Skin of body (tissue), 3 donors: Measurements from ENCODE around the gene PLPPR5. TPM values are rescaled to one million over a fixed set of nuclear protein-coding genes. Genes with fewer than 3 reads are reported as not detected.

ENCODE experiments used
- DNase-seq: peaks from one replicate; lab custom pipeline; 2025; lab: John Stamatoyannopoulos, UW
- small RNA-seq: library from RNA; depleted of rRNA; stranded (forward); fragments of <200 nt; gene quantifications from one replicate; pipeline ENCODE3, GENCODE V24; 2014; ENCODE audit warnings: low replicate concordance
- total RNA-seq: library from RNA; depleted of rRNA; stranded (reverse); fragments of >200 nt; gene quantifications from one replicate; pipeline ENCODE4 v1.2.3, GENCODE V29; 2014

PLPPR5 gene
- total RNA-seq, 1 donor from 2014 or later = 3.2 TPM

GRCh38 chr1:98854137-98854536, 150.5 kb downstream of the PLPPR5 start:
- DNase-seq = no peak

GRCh38 chr1:98849969-98850636, 154.6 kb downstream of the PLPPR5 start:
- no peak for DNase-seq

- no peak for DNase-seq
These were observed 162.4 kb downstream of the PLPPR5 start for GRCh38 chr1:98842241-98842640.

Small RNA genes within 50 kb of the gene (small RNA-seq; reads per million reads assigned to genes)
- not detected for gene AL445433.1
